GM11168 (cell line): ENCODE data around the gene ZNF778.
"Not testable (repeated sequence)": the region's sequence is repeated elsewhere in the genome, so short reads cannot be mapped to it uniquely, and the experiment has no call there.

Source experiments
- in situ Hi-C: fragments of 300-500 bp; cut with MboI; formaldehyde crosslinking; loops from one replicate; pipeline ENCODE4 v1.12.0; 2022; ENCODE audit warnings: low sequenced_read_pairs; ENCODE audit not compliant: unreplicated experiment

The ZNF778 gene

GRCh38 chr16:89179656-89180315, 37.7 kb upstream of the ZNF778 start:
- in situ Hi-C loops, result no loop called here

DNA sequence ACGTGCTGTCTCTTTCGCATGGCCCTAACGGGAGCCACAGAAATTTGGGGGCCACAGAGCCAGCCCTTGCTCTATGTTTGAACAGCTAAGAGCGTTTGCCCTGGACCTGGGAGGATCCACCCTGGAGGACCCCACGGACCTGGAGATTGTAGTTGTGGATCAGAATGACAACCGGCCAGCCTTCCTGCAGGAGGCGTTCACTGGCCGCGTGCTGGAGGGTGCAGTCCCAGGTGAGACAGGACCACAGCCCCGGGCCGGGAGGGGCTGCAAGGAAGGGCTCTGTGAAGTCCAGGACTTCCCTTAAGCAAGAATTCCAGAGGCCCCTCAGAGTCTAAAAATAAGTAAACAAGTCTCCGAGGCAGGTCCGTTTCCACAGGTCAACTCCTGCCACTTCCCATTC, 34.0 kb upstream of the ZNF778 start:
- in situ Hi-C loops, result no loop called here

GRCh38 chr16:89183975-89184676, 33.4 kb upstream of the ZNF778 start:
- in situ Hi-C loops, result no loop called here

DNA sequence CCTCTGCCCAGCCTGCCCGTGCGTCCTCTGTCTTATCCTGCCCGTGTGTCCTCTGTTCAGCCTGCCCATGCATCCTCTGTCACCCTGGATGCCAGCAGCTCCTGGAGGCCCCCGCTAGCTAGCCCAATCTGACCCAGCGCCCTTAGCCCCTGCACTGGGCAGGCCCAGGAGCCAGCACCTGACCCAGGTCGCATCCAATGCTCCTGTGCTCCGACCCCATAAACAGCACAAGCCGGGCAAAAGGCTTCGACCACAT, 32.9 kb upstream of the ZNF778 start:
- in situ Hi-C loops, result no loop called here

GRCh38 chr16:89184933-89185794, 32.3 kb upstream of the ZNF778 start:
- in situ Hi-C loops, result no loop called here

- in situ Hi-C loops, result not testable (repeated sequence)
Observed at GRCh38 chr16:89185887-89186592, 31.5 kb upstream of the ZNF778 start.

DNA sequence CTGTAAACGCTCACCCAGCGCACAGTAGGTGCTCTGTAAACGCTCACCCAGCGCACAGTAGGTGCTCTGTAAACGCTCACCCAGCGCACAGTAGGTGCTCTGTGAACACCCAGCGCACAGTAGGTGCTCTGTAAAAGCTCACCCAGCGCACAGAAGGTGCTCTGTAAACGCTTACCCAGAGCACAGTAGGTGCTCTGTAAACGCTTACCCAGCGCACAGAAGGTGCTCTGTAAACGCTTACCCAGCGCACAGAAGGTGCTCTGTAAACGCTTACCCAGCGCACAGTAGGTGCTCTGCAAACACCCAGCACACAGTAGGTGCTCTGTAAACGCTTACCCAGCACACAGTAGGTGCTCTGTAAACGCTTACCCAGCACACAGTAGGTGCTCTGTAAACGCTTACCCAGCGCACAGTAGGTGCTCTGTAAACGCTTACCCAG, 30.9 kb upstream of the ZNF778 start:
- in situ Hi-C loops, result not testable (repeated sequence)

- in situ Hi-C loops, result no loop called here
Observed at GRCh38 chr16:89187032-89187769, 30.3 kb upstream of the ZNF778 start.

GRCh38 chr16:89187770-89188392, 29.6 kb upstream of the ZNF778 start:
- in situ Hi-C loops, result no loop called here

- in situ Hi-C loops, result not testable (repeated sequence)
Observed at GRCh38 chr16:89188471-89189357, 28.8 kb upstream of the ZNF778 start.

- in situ Hi-C loops, result no loop called here
Observed at GRCh38 chr16:89189358-89190025, 28.0 kb upstream of the ZNF778 start.

- in situ Hi-C loops, result no loop called here
Observed at GRCh38 chr16:89190150-89190958, 27.1 kb upstream of the ZNF778 start.

DNA sequence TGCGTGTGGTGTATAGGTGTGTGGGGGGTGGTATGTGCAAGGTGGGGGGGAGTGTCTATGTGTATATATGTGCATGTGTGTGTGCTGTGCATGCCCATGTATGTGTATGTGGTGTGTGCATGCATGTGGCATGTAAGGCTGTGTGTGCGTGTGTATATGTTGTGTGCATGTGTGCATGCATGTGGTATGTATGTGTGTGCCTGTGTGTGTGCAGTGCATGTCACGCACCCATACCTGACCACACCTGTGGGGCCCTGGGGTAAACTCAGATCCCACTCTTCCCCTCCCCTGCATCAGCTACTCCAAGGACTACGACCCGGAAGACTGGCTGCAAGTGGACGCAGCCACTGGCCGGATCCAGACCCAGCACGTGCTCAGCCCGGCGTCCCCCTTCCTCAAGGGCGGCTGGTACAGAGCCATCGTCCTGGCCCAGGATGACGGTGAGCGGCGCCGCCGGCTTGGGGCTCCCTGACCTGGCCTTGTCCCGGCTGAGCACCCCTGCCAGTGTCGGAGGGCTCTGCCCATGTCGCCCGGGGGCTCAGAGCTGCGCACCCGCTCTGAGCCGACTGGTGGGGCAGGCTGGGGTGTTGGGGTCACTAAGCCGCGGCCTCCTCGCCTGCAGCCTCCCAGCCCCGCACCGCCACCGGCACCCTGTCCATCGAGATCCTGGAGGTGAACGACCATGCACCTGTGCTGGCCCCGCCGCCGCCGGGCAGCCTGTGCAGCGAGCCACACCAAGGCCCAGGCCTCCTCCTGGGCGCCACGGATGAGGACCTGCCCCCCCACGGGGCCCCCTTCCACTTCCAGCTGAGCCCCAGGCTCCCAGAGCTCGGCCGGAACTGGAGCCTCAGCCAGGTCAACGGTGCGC, 26.2 kb upstream of the ZNF778 start:
- in situ Hi-C loops, result no loop called here

GRCh38 chr16:89191901-89192185, 25.7 kb upstream of the ZNF778 start:
- in situ Hi-C loops, result no loop called here

DNA sequence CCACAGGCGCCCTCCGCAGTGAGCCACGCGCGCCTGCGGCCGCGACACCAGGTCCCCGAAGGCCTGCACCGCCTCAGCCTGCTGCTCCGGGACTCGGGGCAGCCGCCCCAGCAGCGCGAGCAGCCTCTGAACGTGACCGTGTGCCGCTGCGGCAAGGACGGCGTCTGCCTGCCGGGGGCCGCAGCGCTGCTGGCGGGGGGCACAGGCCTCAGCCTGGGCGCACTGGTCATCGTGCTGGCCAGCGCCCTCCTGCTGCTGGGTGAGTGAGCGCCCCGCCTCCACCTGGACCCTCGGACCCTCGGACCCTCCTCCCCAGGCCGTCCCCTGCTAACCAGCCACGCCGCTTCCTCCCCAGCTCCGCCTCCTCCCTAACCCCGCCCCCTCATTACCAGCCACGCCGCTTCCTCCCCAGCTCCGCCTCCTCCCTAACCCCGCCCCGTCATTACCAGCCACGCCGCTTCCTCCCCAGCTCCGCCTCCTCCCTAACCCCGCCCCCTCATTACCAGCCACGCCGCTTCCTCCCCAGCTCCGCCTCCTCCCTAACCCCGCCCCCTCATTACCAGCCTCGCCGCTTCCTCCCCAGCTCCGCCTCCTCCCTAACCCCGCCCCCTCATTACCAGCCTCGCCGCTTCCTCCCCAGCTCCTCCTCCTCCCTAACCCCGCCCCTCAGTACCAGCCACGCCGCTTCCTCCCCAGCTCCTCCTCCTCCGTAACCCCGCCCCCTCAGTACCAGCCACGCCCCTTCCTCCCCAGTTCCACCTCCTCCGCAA, 25.1 kb upstream of the ZNF778 start:
- in situ Hi-C loops, result not testable (repeated sequence)
